ENCODE measurements around the gene ZC3H12A. TPM values are rescaled to one million over a fixed set of nuclear protein-coding genes. Genes with fewer than 3 reads are reported as not detected.

ZC3H12A gene
- 34.2 TPM for total RNA-seq
- long read RNA-seq, transcript ZC3H12A-201 (6 exons, 2,684 nt) = major isoform, 14 of 50 reads
- long read RNA-seq, partial matches to known transcripts = 8 of 50 reads
- long read RNA-seq, other reads (novel, unspliced or antisense) = 28 of 50 reads

GRCh38 chr1:37474046-37474696 lies at the start of gene ZC3H12A:
Gene ZC3H12A, plus strand, starts transcription at chr1:37474580. Its CDS starts 917 bp downstream, at chr1:37475497.
- DNase-seq (ENCODE audit: low spot score) = peak; percentile 98

- DNase-seq (ENCODE audit: low spot score) = no peak
Observed at GRCh38 chr1:37425221-37425620, 49.2 kb upstream of the ZC3H12A start.

- no peak for DNase-seq (ENCODE audit: low spot score)
Observed at GRCh38 chr1:37429029-37429428, 45.4 kb upstream of the ZC3H12A start.

GRCh38 chr1:37430103-37430985 lies 44.0 kb upstream of the ZC3H12A start:
- DNase-seq (ENCODE audit: low spot score) = no peak

GRCh38 chr1:37432716-37433115 lies 41.7 kb upstream of the ZC3H12A start:
- DNase-seq (ENCODE audit: low spot score) = no peak

GRCh38 chr1:37433171-37433570 lies 41.2 kb upstream of the ZC3H12A start:
- DNase-seq (ENCODE audit: low spot score) = no peak

GRCh38 chr1:37434292-37435225 lies 39.8 kb upstream of the ZC3H12A start:
- DNase-seq (ENCODE audit: low spot score) = no peak

GRCh38 chr1:37437087-37437486 lies 37.3 kb upstream of the ZC3H12A start:
- no peak for DNase-seq (ENCODE audit: low spot score)

- no peak for DNase-seq (ENCODE audit: low spot score)
Observed at GRCh38 chr1:37438037-37438868, 36.1 kb upstream of the ZC3H12A start.

GRCh38 chr1:37438869-37439343 lies 35.5 kb upstream of the ZC3H12A start:
- no peak for DNase-seq (ENCODE audit: low spot score)

- DNase-seq (ENCODE audit: low spot score) = no peak
Observed at GRCh38 chr1:37439349-37439995, 34.9 kb upstream of the ZC3H12A start.

GRCh38 chr1:37441490-37441889 lies 32.9 kb upstream of the ZC3H12A start:
- no peak for DNase-seq (ENCODE audit: low spot score)

GRCh38 chr1:37442139-37442538 lies 32.2 kb upstream of the ZC3H12A start:
- no peak for DNase-seq (ENCODE audit: low spot score)

- no peak for DNase-seq (ENCODE audit: low spot score)
Observed at GRCh38 chr1:37442644-37443043, 31.7 kb upstream of the ZC3H12A start.

- DNase-seq (ENCODE audit: low spot score) = no peak
Observed at GRCh38 chr1:37446874-37447273, 27.5 kb upstream of the ZC3H12A start.

- DNase-seq (ENCODE audit: low spot score) = no peak
Observed at GRCh38 chr1:37448185-37448584, 26.2 kb upstream of the ZC3H12A start.

- DNase-seq (ENCODE audit: low spot score) = no peak
Observed at GRCh38 chr1:37448691-37449417, 25.5 kb upstream of the ZC3H12A start.

GRCh38 chr1:37449936-37450335 lies 24.4 kb upstream of the ZC3H12A start:
- no peak for DNase-seq (ENCODE audit: low spot score)

- no peak for DNase-seq (ENCODE audit: low spot score)
Observed at GRCh38 chr1:37452416-37452815, 22.0 kb upstream of the ZC3H12A start.

All from mesenteric fat pad (tissue), 1 donor.